Measurements from ENCODE around the gene PECR.
"Not testable (repeated sequence)": the region's sequence is repeated elsewhere in the genome, so short reads cannot be mapped to it uniquely, and the experiment has no call there.

PECR gene

GRCh38 chr2:216103213-216103612 is 21.6 kb upstream of the PECR start:
- DNase-seq = no peak

- DNase-seq = no peak
Observed at GRCh38 chr2:216101109-216101508, 19.5 kb upstream of the PECR start.

- DNase-seq = no peak
Observed at GRCh38 chr2:216098421-216099334, 17.1 kb upstream of the PECR start.

GRCh38 chr2:216094701-216095100 is 13.1 kb upstream of the PECR start:
- DNase-seq = no peak

DNA sequence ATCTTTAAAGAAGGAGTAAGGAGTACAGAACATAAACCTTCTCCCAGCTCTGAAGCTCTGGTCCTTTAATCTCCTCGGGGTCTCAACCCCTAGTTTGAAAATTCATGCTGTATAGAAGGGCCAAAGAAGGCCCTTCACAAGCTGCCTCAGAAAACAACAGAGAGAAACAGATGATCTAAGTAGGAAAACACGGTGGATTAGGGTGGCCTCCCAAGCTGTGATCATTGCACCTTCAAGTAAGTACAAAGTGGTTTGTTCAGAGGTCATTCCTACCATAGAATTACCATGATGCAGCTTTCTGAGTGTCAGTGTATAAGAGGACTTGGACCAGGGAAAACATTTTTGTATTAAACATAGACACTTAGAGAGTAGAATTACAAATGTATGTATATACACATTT is 11.0 kb upstream of the PECR start:
- no peak for DNase-seq

DNA sequence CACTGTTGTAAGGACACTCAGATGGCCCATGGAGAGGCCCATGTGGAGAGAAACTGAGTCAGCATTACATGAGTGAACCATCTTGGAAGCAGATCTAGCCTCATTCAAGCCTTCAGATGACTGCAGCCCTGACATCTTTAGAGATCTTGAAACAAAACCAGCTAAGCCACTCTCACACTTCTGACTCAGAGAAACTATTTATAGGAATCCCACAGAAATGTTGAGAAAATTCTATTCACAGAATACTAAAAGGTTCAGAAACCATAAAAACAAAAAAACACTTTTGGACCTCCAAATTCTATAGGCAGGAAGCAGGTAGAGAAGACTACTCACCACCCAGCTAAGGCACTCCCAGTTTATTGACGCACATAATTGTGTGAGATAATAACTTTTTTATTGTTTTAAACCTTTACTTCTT is 8.8 kb upstream of the PECR start:
- no peak for DNase-seq

DNA sequence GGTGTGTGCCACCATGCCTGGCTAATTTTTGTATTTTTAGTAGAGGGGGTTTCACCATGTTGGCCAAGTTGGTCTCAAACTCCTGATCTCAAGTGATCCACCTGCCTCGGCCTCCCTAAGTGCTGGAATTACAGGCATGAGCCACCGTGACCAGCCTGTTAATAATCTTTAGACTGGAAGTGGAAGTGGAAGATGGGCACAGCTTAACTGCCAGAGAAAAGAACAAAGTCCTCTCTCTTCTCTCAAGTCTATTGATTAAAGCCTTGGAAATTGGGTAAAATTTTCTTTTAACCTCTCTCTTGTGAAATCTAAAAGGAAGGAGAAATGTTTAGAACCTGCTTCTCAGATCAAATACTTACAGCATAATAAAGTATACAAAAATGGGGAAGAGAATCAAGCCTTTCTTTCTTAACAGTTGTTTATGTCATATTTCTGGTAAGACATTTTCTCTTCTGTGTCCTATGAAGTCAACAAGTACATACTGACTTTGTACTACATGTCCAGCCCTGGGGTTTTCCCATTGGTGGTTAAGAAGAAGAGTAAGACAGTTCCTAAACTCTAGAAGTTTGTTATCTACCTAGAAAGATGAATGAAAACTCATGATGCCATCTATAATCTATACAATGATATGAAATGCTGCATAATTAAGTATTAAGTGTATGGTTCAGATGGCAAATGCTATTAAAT is 4.7 kb upstream of the PECR start:
- DNase-seq = no peak

GRCh38 chr2:216084547-216084946 is 2.9 kb upstream of the PECR start:
- DNase-seq = peak; percentile 59

DNA sequence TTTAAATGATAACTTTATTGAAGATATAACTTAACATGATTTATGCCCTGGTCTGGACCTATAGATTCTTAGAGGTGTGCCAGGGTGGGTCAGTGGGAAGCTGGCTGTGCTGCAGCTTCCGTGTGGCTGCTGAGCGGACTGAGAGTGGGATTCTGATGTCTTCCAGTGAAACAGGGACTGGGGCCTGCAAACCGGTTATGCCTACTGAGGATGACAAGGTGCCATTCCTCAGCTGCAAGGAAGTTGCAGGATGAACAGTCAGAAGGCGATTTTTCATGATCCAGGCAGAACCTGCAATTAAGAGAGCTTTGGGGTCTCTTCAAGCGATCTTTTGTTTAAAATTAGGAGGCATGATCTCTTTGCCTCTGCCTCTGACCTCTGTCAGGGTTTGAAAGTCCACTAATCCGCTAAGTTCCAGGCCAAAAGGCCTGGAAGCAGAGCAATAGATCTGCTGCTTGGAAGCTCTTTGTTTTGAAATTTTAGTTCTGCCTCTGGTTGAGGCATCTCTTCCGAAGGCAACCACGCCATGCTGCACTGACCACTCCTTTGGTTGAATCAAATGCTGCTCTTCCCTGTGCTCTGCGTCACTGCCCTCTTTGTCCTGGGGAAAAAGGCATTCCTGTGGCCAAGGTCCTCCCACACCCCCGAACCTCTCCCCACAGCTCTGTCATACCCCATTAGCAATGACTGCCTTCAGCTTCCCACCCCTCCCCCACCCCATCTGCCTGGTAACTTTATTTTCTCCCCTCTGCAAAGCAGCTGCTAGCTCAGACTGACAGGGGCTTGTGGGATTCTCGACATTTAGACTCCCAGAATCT is 2.1 kb upstream of the PECR start:
- DNase-seq = peak; percentile 27

GRCh38 chr2:216082805-216083204 is 1.2 kb upstream of the PECR start:
- peak; percentile 22 for DNase-seq

DNA sequence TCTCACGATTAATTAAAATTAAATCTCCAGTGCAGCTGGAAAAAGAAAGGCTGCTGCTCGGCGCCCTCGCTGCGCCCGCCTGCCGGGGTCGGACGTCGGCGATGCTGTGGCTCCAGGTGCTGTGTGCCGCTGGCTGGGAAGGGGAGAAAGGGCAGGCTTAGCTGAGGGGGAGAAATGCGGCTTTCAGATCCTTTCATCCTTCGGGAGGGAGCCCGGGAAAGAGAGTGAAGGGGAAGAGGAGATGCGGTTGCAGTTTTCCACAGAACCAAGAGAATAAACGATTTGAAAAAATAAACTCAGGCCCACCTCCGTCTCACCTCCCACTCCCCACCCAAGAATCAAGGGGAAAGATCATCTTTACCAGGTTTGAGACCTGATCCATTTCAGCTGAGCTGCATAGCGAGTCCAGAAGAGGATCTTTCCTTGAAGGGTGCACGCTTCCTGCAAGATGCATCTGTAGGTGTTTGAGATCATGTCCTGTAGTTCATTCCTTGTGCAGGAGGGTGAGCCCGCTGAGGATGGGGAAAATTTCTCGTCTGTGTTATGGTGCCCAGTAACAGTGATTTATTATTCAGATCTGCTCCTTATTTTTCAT is 605 bp upstream of the PECR start:
- peak; percentile 10 for DNase-seq

DNA sequence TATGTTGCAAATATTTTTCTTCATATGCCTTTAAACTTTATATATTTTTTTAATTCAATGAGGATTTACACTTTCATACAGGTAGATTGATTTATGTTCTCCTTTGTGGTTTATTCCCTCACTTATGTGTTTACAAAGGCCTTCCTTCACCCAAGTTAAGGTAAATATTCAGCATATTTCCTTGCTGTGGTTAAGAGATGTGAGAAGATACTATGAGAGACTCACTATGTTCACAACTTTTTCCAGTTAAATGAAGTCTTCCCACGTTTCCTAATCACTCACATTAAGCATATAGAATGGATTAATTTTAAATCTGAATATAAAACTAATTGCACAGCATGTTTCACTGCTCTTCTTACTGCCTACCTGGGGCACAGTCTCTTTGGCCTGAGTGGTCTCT is 597 bp downstream of the PECR start:
- DNase-seq = no peak

GRCh38 chr2:216080048-216080447 is 1.6 kb downstream of the PECR start:
- not testable (repeated sequence) for DNase-seq

DNA sequence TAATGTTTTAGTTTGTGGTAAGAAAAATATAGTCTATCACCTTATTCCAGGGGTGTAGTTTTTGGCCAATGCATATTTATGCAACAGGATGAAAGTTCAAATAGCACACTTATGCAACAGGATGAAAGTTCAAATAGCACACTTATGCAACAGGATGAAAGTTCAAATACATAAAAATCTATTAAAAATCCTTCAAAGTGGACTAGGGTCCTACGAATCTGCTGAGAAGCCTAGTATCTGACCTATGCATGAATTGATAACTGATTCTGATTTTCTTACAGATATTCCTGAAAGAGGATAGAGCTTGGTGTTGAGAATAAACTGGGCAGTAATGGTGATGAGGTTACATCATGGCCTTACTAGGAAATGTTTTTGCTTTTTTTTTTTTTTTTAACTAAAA is 2.8 kb downstream of the PECR start:
- DNase-seq = no peak

DNA sequence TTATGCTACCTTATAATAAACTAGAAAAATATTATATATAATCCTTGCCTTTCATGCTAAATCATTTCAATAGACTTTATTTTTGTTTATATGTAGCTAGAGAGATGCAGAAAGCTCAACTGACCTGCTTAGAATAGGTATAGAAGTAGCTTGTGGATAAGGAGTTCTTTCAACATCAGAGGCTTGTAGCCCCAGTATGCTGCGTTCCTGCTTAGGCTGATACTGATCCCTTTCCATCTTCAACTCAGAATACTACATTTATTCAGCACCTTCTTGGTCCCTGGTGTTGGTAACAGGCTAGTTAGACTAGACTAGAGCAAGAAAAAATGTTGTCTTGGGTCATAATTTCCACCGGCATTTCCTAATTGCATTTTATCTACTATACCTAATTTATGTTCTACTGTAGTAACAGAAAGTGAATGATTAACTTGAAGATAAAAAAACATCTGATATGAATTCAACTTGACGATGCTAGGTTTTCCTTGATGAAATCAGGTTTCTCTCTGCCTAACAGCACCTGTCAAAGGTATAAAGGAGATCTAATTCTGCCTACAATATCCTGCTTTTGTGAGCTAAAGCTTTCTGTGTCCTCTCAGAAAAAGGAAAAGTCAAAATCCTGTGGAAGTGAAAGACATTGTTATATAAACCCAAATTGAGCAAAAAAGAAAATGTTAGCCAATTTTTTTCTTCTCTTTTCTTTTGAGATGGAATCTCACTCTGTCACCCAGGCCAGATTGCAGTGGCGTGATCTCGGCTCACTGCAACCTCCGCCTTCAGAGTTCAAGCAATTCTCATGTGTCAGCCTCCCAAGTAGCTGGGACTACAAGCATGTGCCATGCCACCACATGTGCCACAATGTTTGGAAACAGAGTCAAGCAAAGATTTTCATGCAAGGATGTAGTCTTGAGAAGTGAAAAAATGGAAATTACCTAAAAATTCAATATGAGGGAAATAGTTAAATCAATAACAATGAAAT is 5.8 kb downstream of the PECR start:
- DNase-seq = no peak

DNA sequence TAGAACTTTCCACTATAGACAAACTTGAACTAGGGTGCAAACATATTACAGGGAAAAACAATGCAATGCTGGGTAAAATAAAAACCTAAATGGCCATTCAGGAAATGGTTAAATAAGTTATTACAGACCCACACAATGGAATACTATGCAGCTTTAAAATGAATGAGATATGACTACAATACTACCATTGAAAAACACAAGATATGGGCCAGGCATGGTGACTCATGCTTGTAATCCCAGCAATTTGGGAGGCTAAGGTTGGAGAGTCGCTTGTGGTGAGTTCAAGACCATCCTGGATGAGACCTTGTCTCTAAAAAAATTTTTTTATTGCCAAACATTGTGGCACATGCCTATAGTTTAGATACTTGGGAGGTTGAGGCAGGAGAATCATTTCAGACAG is 6.8 kb downstream of the PECR start:
- no peak for DNase-seq

GRCh38 chr2:216074380-216074779 is 7.2 kb downstream of the PECR start:
- DNase-seq = no peak

DNA sequence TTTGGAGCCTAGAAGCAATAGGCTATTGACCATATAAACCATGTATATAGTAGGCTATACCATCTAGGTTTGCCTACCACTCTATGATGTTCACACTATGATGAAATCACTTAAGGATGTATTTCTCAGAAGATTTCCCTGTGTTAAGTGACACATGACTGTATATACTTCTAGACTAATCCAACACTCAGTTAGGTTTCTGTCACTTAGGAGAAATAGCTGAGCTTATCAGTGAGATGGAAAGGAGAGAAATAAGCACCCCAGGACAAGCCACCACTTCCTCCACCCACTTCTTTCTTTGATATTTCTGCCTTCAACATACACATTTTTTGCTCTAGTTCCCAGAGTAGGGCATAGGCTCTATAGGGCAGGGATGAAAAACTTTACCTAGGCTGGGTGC is 7.8 kb downstream of the PECR start:
- no peak for DNase-seq

- no peak for DNase-seq
Observed at GRCh38 chr2:216072473-216072872, 9.1 kb downstream of the PECR start.

- DNase-seq = no peak
Observed at GRCh38 chr2:216071111-216071851, 10.3 kb downstream of the PECR start.

DNA sequence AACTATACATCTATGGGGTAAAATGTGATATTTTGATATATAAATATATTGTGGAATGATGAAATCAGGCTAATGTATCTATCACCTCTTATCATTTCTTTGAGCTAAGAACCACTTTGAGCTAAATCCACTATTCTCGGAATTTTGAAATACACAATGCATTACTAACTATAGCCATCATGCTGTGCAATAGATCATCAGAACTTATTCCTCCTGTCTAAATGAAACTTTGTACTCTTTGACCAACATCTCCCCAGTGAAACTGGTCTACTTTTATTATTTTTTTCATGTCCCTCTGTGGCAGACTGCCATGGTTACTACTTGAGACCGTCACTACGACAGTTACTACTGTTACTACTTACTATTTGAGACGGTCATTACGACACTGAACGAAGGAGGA is 11.4 kb downstream of the PECR start:
- no peak for DNase-seq
